ENCODE data around the gene CTTNBP2NL.

DNA sequence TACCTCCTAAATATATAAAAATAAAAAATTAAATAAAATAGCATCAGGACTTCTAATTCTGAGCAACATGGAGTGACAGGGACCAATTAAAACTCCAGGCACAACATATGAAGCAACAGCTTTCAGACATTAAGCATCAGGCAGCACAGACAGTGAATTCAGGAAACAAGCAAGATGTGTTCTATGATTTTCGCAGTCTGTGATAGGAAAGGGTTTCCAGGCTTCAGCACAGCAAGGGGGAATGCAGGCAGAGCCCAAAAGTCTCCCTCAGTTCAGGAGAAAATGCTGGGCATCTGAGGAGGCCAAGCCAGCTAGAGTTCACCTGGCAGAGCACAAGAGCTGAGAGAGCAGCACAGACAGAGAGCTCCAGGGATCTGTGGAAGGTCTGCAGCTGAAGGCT is 22.2 kb upstream of the CTTNBP2NL start:
- TF ChIP-seq, protein P1, sequence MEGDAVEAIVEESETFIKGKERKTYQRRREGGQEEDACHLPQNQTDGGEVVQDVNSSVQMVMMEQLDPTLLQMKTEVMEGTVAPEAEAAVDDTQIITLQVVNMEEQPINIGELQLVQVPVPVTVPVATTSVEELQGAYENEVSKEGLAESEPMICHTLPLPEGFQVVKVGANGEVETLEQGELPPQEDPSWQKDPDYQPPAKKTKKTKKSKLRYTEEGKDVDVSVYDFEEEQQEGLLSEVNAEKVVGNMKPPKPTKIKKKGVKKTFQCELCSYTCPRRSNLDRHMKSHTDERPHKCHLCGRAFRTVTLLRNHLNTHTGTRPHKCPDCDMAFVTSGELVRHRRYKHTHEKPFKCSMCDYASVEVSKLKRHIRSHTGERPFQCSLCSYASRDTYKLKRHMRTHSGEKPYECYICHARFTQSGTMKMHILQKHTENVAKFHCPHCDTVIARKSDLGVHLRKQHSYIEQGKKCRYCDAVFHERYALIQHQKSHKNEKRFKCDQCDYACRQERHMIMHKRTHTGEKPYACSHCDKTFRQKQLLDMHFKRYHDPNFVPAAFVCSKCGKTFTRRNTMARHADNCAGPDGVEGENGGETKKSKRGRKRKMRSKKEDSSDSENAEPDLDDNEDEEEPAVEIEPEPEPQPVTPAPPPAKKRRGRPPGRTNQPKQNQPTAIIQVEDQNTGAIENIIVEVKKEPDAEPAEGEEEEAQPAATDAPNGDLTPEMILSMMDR (conservative IDR thresholded peaks at IDR 0.05) = no peak
- no peak for TF ChIP-seq EZH2 (IDR thresholded peaks at IDR 0.05; ENCODE audit: low read depth)

Measured in PC-9 (cell line).